GM12892 (cell line): ENCODE results near the gene DTD1.

Experiments
- DNase-seq: peaks from one replicate; pipeline ENCODE4 v3.0.0; 2011; ENCODE audit not compliant: insufficient read length
- FAIRE-seq: peaks from 2 replicates; lab custom pipeline; 2011; peaks lifted over from hg19 to GRCh38; lab: Jason Lieb, UNC
- POLR2A ChIP-seq: IDR thresholded peaks from 2 replicates; pipeline ENCODE4 v1.6.1; 2011; ENCODE audit warnings: low read depth, low read length, control low read depth
- POLR2AphosphoS5 ChIP-seq: IDR thresholded peaks from 2 replicates; pipeline ENCODE4 v1.6.1; 2011; ENCODE audit warnings: low read depth, low read length, control low read depth
- TAF1 ChIP-seq: IDR thresholded peaks from 2 replicates; pipeline ENCODE4 v1.6.1; 2011; ENCODE audit warnings: low read depth, mild to moderate bottlenecking, control low read depth, low read length, borderline replicate concordance

The DTD1 gene

DNA sequence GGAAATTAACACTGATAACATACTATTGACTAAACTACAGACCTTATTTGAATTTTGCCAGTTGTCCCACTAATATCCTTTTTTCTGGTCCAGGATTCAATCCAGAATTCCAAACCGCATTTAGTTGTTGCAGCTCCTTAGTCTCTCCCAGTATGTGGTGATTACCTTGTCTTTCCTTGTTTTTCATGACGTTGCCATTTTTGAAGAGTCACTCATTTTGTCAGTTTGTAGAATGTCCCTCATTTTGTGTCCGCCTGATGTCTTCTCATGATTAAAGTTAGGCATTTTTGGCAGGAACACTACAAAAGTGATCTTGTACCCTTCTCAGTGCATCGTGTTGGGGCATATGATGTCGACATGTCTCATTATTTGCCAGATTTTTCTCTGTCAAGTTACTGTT lies 33.1 kb downstream of the DTD1 start:
- TF ChIP-seq TAF1, result no peak
- no peak for TF ChIP-seq POLR2A
- FAIRE-seq, result no peak

DNA sequence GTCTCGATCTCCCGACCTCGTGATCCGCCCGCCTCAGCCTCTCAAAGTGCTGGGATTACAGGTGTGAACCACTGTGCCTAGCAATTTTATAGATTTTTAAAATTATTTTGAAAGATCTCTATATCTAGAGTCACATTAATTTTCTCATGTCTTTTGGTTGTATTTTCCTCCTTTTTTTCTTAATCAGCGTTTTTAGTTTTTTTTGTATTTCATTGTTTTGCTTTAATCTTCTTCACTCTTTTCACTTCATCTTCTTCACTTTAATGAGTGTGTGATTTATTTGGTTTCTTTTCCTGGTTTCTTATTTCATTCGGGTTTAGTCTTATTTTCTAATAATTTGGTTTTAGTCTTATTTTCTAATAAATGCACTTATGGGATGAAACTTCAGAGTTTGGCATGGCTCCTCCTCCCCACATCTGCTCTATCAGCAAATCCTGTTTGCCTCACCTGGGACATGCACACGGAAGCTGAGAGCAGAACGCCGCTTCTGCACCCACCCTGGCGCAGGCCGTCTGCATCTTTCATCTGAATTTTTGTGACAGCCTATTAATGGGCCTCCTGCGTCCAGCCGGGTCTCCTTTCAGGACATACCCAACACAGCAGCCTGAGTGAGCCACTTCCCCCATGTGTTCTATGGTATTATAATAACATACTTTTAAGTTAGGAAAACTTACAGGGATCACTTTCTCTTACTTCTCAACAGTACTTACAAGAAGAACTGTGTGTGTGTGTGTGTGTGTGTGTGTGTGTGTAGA lies 35.5 kb downstream of the DTD1 start:
- FAIRE-seq (no peak), DNase-seq (no peak)
- TF ChIP-seq POLR2A, result no peak
- no peak for TF ChIP-seq TAF1
- no peak for TF ChIP-seq POLR2AphosphoS5

More for the DNA sequence above, 33.1 kb downstream of the DTD1 start:
- no peak for DNase-seq

DNA sequence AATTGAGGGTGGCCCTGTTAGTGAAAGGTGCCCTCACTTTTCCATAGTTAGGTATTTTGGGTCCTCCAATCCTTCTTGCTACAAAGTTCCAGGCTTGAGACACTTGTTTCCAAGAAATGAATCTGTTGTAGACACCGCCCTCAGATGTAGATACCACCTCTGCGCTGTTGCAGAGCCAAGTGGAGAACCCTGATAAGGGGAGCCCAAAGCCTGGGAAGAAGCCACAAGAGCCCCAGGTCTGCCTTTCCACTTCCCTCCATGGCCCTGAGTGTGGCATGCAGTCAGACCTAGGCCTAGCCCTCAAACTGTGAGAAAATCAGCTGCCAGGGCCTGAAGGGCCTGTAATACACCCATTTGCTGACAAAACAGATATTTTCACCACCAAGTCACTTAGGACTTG lies 37.1 kb downstream of the DTD1 start:
- TF ChIP-seq POLR2AphosphoS5, result no peak
- TF ChIP-seq POLR2A, result no peak
- TF ChIP-seq TAF1, result no peak
- FAIRE-seq, result no peak
- no peak for DNase-seq

DNA sequence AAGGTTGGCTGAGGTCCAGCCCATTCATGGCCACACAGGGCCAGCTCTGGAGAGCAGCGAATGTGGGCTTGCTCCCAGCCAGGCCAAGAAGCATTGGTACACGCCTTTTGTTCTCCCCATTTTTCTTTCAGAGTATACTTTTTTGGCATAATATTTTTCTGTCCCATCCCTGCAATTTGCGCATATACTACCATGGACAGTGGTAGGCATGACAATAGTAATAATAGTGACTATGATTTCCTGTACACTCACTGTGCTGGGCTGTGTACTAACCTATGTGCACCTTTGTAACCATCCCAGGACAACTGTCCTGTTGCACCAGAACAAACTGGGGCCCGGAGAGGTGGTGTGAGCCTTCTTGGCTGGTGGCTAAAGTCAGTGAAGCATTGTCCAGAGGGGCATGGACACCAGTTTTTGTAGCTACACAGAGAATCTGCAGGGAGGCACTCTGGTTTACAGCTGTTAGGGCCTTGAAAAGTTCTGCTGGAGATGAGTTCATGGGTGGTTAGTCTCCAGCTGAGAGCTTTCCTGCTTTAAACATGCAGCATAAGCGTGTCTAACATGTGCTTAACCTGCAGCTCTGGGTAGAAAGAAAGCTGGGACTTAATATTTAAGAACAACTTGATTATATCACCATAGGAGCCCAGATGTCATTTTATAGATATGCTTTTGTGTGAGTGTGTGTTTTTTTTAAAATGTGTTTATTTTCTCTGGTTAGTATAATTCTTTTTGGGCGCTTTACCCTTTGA lies 38.2 kb downstream of the DTD1 start:
- DNase-seq (no peak), FAIRE-seq (no peak)
- no peak for TF ChIP-seq POLR2AphosphoS5
- TF ChIP-seq TAF1, result no peak
- no peak for TF ChIP-seq POLR2A

DNA sequence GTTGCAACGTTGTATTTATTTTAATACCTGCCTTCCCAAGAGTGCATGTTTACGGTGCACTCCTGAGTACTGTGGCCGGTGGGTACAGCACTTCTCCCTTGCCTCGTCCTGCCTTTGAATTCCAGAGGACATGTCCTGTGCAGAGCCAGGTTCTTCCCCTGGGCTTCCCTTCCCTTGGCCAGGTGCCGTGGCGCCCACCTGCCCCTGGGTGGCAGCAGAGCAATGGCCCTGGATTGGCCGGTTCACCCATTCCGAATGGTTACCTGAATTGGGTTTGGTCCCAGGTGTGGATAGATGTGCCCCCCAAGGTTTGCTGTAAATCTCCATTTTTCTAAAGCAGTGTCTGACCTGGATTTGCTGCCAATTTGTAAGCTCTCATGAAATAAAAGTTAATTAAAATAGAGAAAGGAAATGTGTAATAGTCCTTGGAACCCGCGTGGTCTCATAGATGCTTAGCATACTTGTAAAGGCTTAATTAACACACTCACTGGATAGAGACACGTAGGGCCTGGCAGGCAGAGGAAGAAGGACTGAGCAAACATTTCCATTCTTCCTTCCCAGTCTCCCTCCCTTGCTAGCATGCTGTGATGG lies 40.6 kb downstream of the DTD1 start:
- TF ChIP-seq POLR2AphosphoS5 (no peak), TAF1 (no peak), POLR2A (no peak)
- no peak for FAIRE-seq
- no peak for DNase-seq

- FAIRE-seq, result peak; percentile 67
- peak; percentile 22 for DNase-seq
- no peak for TF ChIP-seq TAF1
- no peak for TF ChIP-seq POLR2AphosphoS5
- TF ChIP-seq POLR2A, result no peak
Measured at GRCh38 chr20:18632196-18632789, 44.4 kb downstream of the DTD1 start.

DNA sequence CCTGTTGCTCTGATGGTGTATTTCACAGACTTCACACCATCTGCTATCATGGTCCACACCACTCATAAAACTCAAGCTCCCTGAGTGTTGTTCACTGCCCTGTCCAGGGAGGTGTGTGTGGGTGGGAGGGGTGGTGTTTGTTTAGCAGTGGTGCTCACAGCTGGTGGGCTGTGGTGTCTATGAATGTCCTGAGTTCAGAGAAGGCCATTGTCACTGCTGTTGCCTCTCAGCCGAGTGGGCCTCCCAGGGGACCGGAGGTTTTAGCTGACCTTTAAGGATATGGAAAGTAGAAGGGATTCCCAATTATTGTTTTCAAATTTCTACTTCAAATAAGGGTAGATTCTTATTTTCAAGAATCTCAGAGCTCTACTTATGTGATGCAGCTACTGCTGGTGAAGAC lies 45.6 kb downstream of the DTD1 start:
- no peak for FAIRE-seq
- no peak for DNase-seq
- no peak for TF ChIP-seq POLR2A
- no peak for TF ChIP-seq TAF1
- TF ChIP-seq POLR2AphosphoS5, result no peak

- TF ChIP-seq POLR2AphosphoS5, result no peak
- no peak for TF ChIP-seq POLR2A
- no peak for TF ChIP-seq TAF1
- no peak for DNase-seq
- no peak for FAIRE-seq
Measured at GRCh38 chr20:18634501-18634900, 46.6 kb downstream of the DTD1 start.

GRCh38 chr20:18635380-18635779 lies 47.5 kb downstream of the DTD1 start:
- no peak for TF ChIP-seq POLR2A
- no peak for TF ChIP-seq POLR2AphosphoS5
- no peak for FAIRE-seq
- no peak for DNase-seq

- no peak for FAIRE-seq
- DNase-seq, result no peak
- no peak for TF ChIP-seq POLR2A
- no peak for TF ChIP-seq TAF1
- no peak for TF ChIP-seq POLR2AphosphoS5
Measured at GRCh38 chr20:18637224-18637623, 49.4 kb downstream of the DTD1 start.

GRCh38 chr20:18638768-18639167 lies 50.9 kb downstream of the DTD1 start:
- DNase-seq (no peak), FAIRE-seq (no peak)
- no peak for TF ChIP-seq TAF1
- no peak for TF ChIP-seq POLR2A
- TF ChIP-seq POLR2AphosphoS5, result no peak

DNA sequence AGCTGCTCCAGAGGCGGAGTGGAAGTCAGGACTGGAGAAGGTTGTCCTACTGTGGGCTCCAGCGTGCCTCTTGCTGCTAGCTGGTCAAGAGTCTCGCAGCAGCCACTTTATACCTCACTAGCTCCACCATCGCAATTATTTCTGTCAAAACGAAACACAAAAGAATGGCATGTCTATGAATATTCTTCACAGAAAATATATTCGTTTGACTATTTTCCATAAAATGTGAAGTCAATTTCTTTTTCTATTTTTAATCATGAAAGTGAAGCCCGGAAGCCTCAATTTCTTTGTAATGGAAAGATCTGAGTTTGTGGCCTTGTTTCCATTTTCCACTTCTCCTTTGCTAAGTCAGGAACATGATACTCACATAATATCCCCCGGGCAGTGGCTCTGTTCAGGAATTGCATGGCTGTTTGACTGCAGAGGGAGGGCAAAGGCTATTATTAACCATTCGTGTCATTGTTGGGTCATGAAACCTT lies 51.7 kb downstream of the DTD1 start:
- no peak for DNase-seq
- FAIRE-seq, result no peak
- no peak for TF ChIP-seq TAF1
- no peak for TF ChIP-seq POLR2A
- no peak for TF ChIP-seq POLR2AphosphoS5
